Effector CD8-positive, alpha-beta T cell (primary cell): Measurements from ENCODE around the gene PKM.
A peak's percentile ranks its signal among the peaks of the same experiment; 100 is the strongest.
"Not testable (repeated sequence)": the region's sequence is repeated elsewhere in the genome, so short reads cannot be mapped to it uniquely, and the experiment has no call there.

Experiments used
- DNase-seq: peaks from one replicate; lab custom pipeline; 2025; lab: John Stamatoyannopoulos, UW
- total RNA-seq, 4 experiments: gene quantifications; one replicate each; lab custom pipeline; 2026; lab: John Stamatoyannopoulos, UW

The PKM gene
- total RNA-seq = 402 to 1,559 (median 599) reads per million in 4 experiments

GRCh38 chr15:72231066-72231832, at the start of gene PKM:
Gene PKM (minus strand): TSS chr15:72231190. CDS start chr15:72219097, 12,093 bp downstream.
- peak; percentile 86 for DNase-seq

- DNase-seq = no peak
Observed at GRCh38 chr15:72280751-72281150, 49.8 kb upstream of the PKM start.

- DNase-seq = no peak
Observed at GRCh38 chr15:72278737-72279136, 47.7 kb upstream of the PKM start.

- DNase-seq = no peak
Observed at GRCh38 chr15:72276326-72276700, 45.3 kb upstream of the PKM start.

GRCh38 chr15:72275635-72276325, 44.8 kb upstream of the PKM start:
- not testable (repeated sequence) for DNase-seq

- DNase-seq = no peak
Observed at GRCh38 chr15:72272997-72273352, 42.0 kb upstream of the PKM start.

- DNase-seq = peak; percentile 97
Observed at GRCh38 chr15:72272213-72272996, 41.4 kb upstream of the PKM start, which contains the start of gene PARP6. Gene PARP6 (minus strand): TSS chr15:72272554. CDS start chr15:72267477, 5,077 bp downstream.

- DNase-seq = no peak
Observed at GRCh38 chr15:72271895-72272212, 40.9 kb upstream of the PKM start.

GRCh38 chr15:72271221-72271620, 40.2 kb upstream of the PKM start:
- DNase-seq = no peak

GRCh38 chr15:72269739-72270138, 38.7 kb upstream of the PKM start:
- DNase-seq = no peak

GRCh38 chr15:72265031-72265430, 34.0 kb upstream of the PKM start:
- DNase-seq = no peak

- no peak for DNase-seq
Observed at GRCh38 chr15:72252663-72253299, 21.8 kb upstream of the PKM start.

- no peak for DNase-seq
Observed at GRCh38 chr15:72249142-72249810, 18.3 kb upstream of the PKM start.

- no peak for DNase-seq
Observed at GRCh38 chr15:72248514-72248913, 17.5 kb upstream of the PKM start.

- no peak for DNase-seq
Observed at GRCh38 chr15:72242775-72243370, 11.9 kb upstream of the PKM start.

GRCh38 chr15:72239652-72240051, 8.7 kb upstream of the PKM start:
- no peak for DNase-seq

GRCh38 chr15:72238586-72238985, 7.6 kb upstream of the PKM start:
- DNase-seq = no peak

GRCh38 chr15:72237853-72238224, 6.8 kb upstream of the PKM start:
- no peak for DNase-seq

GRCh38 chr15:72237029-72237852, 6.3 kb upstream of the PKM start:
- no peak for DNase-seq

- DNase-seq = no peak
Observed at GRCh38 chr15:72236381-72237003, 5.5 kb upstream of the PKM start.
